Measurements from ENCODE around the gene BSND.

- TF ChIP-seq POLR2A (IDR thresholded peaks at IDR 0.05) (no peak), EP300 (IDR thresholded peaks at IDR 0.05) (no peak), CTCF (IDR thresholded peaks at IDR 0.05) (no peak)
Observed at GRCh38 chr1:55012661-55013060, 13.9 kb downstream of the BSND start.
